Measurements from ENCODE around the gene PTPRD. TPM values are rescaled to one million over a fixed set of nuclear protein-coding genes. Genes with fewer than 3 reads are reported as not detected.

Gene PTPRD
- polyA plus RNA-seq, 1 experiment = 0.39 TPM

DNA sequence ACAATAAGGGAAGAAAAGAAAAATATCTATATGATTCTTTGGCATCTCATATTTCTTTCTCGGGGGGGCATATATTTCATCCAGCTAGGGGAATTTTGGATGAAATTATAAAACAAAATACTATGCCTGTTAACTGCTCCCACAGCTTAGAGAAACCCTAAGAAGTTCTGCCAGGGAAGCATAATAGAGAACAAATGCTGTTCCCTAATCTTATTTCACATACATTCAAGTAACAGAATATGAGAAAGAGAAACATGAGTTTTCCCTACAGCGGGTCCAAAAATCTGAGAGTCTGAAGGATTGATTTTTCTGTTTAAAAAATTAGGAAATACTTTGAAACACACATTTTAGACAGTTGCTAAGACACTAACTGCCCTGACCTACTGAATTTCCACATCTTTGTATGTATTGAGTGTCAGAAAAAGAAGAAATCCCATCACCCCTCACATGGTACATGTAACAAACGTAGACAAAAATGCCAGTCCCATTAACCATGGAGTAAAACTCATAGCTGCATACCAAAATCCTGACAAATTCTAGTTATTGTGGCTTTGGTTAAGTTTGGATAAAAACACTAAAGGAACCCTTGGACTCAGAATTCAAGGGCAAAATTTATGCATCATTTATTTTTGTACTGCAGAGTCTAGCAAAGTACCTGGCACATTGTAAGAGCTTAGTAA lies 2193.1 kb downstream of the PTPRD start:
- CTCF ChIA-PET = no interaction called here
- POLR2A ChIA-PET = no interaction called here
- no peak for TF ChIP-seq CTCF (IDR thresholded peaks at IDR 0.05; ENCODE audit: insufficient read depth, low read depth, low read length)
- no peaks in the 10 kb centered on the region for H3K36me3 ChIP-seq (ENCODE audit: control insufficient read depth, insufficient read depth, low read length)
- no peak overlapping the region for H3K4me3 ChIP-seq (ENCODE audit: low read depth, low read length)
- H3K27me3 ChIP-seq (ENCODE audit: control insufficient read depth, insufficient read depth, low read length) = no peaks in the 10 kb centered on the region
- DNase-seq (ENCODE audit: low read depth) = no peak

DNA sequence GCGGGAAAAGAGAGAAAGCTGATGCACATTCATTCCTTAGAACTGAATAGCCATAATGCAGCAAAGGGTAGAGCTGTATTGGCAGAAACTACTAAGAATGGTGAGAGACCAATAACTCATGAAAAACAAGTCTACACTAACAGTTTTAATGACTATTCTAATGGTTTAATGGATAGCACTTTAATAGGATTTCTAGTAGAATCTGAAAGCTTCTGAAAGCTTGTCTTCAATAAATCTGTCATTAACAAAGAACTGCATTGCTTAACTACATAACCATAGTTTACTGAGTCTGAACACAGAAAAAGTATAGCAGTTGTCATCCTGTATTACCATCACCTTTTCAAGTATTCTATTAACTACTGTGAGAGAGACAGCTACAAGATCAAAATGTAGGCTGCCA lies 2195.5 kb downstream of the PTPRD start:
- no peak for DNase-seq (ENCODE audit: low read depth)
- TF ChIP-seq CTCF (IDR thresholded peaks at IDR 0.05; ENCODE audit: insufficient read depth, low read depth, low read length) = no peak
- Histone ChIP-seq H3K36me3 (ENCODE audit: control insufficient read depth, insufficient read depth, low read length) (no peaks in the 10 kb centered on the region), H3K27me3 (ENCODE audit: control insufficient read depth, insufficient read depth, low read length) (no peaks in the 10 kb centered on the region), H3K4me3 (ENCODE audit: low read depth, low read length) (no peak overlapping the region)
- ChIA-PET CTCF (no interaction called here), POLR2A (no interaction called here)

- H3K36me3 ChIP-seq (ENCODE audit: control insufficient read depth, insufficient read depth, low read length) = no peaks in the 10 kb centered on the region
- ChIA-PET POLR2A (no interaction called here), CTCF (no interaction called here)
- no peak for DNase-seq (ENCODE audit: low read depth)
- H3K4me3 ChIP-seq (ENCODE audit: low read depth, low read length) = no peak overlapping the region
- no peak for TF ChIP-seq CTCF (IDR thresholded peaks at IDR 0.05; ENCODE audit: insufficient read depth, low read depth, low read length)
- no peaks in the 10 kb centered on the region for H3K27me3 ChIP-seq (ENCODE audit: control insufficient read depth, insufficient read depth, low read length)
These were observed 2200.5 kb downstream of the PTPRD start for GRCh38 chr9:8412327-8412726.

DNA sequence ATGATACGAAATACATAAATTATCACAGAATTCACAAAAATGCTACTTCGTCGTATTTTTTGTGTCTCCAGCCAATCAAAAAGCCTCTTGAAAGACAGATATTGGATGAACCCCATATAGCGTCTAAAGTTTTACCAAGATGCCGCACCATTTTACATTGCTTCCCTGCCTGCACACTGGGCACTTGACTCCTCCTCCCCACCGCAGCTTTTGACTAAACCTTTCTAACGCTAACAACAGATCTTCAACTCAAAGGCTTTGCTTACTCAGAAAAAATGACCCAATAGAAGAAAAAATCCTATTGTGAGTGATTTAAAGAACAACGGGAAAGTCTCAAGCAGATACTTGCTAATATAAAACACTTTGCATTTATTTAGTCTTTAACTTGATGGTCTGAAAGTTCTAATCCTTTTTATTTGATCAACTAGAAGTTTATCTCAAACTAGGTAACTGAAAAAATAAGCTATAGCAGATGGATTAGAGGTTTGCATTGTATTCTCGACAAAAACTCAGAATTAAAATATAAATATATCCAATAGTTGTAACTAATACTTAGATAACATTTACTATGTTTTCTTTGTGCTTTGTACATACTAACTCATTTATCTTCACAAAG lies 2204.1 kb downstream of the PTPRD start:
- no peaks in the 10 kb centered on the region for H3K36me3 ChIP-seq (ENCODE audit: control insufficient read depth, insufficient read depth, low read length)
- no peak for DNase-seq (ENCODE audit: low read depth)
- ChIA-PET POLR2A (no interaction called here), CTCF (no interaction called here)
- H3K4me3 ChIP-seq (ENCODE audit: low read depth, low read length) = no peak overlapping the region
- TF ChIP-seq CTCF (IDR thresholded peaks at IDR 0.05; ENCODE audit: insufficient read depth, low read depth, low read length) = no peak
- H3K27me3 ChIP-seq (ENCODE audit: control insufficient read depth, insufficient read depth, low read length) = no peaks in the 10 kb centered on the region

DNA sequence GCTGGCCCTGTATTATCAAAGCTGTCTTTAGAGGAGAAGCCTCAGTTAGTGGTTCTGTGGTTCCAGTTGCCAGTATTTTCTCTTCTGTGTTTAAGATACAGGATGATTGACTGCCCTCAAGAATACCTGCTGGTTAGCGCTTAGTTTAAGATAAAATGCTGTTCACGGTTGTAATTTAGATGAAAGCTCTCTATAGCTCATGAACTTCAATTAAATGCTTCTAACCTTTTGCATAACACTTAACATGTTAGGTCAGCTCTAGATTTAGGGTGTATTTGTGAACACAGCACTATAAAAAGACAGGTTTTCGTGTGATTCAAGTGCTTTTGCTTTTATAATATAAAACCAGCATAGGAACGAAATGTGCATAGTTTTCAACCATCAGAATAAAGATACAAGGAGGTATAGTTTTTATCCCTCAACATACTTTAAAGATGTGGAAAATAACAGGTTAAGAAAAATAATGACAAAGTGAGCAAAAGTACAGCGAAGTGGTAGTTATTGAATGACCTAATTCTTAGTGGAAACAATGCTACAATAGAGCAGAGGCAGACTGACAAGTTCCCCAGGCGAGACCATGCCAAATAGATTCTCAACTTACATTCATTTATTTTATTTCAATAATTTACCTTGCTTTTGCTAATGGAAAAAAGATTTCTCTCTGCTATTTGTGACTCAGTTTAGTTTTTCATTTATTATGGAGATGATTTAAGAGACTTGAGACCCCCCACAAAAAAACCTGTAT lies 2210.7 kb downstream of the PTPRD start:
- no peak for TF ChIP-seq CTCF (IDR thresholded peaks at IDR 0.05; ENCODE audit: insufficient read depth, low read depth, low read length)
- POLR2A ChIA-PET = no interaction called here
- CTCF ChIA-PET = no interaction called here
- Histone ChIP-seq H3K27me3 (ENCODE audit: control insufficient read depth, insufficient read depth, low read length) (no peaks in the 10 kb centered on the region), H3K36me3 (ENCODE audit: control insufficient read depth, insufficient read depth, low read length) (no peaks in the 10 kb centered on the region), H3K4me3 (ENCODE audit: low read depth, low read length) (no peak overlapping the region)
- no peak for DNase-seq (ENCODE audit: low read depth)
